ENCODE data around the gene RIMKLA. TPM values are rescaled to one million over a fixed set of nuclear protein-coding genes. Genes with fewer than 3 reads are reported as not detected.

The RIMKLA gene
- total and polyA plus RNA-seq, 10 of the 15 experiments (the other 5 are each of a cell fraction or from before 2014, with no cell fraction given) = 0.01 to 0.52 (median 0.08) TPM

DNA sequence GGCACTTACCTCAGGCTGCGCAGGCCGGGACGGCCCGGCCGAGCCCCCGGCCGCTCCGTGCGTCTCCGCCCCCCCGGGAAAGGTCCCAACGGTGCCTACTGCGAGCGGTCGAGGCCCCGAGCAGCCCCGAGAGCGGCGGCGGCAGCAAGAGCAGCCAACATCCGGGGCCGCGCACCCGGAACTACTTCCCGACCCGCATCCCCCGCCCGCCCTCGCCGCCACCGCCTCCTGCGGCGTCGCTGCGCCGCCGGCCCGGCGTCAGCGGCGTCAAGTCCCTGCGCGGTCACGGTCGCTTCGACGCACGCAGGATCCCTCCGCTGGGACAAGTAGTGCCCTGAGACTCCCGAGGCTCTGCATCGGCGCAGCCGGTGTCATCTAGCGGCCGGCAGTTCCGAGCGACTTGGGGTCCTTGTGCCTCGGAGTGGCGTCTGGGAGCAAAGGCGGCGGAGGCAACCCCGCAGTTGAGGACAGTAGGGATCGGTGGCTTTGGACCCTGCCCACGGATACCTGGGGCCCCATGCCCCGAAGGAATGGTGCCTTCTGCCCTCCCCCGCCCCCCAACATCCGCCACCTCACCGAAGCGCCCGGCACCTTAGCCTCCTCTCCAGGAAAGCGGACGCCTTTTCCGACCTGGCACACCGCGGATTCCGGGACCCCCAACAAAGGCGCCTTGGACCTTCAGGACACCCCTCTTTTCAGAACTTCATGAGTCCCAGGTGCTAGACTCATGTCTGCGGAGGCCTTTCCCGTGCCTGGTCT, 45.4 kb upstream of the RIMKLA start, which contains the start of gene FOXJ3 (continued):
- 0 out of 2 replicates have a peak, but pooled peaks have one; percentile 27 for TF ChIP-seq BCLAF1 (IDR thresholded peaks at IDR 0.05)
- no peak for TF ChIP-seq YBX1 (IDR thresholded peaks at IDR 0.05)
- peak; percentile 59 for TF ChIP-seq MEF2B (IDR thresholded peaks at IDR 0.05; ENCODE audit: partially characterized antibody, poor library complexity, severe bottlenecking)
- TF ChIP-seq HDGF (IDR thresholded peaks at IDR 0.05) = peak; percentile 77; the same call in 1 of the 2 replicates
- TF ChIP-seq ZNF622 (IDR thresholded peaks at IDR 0.05) = no peak
- TF ChIP-seq MAX (IDR thresholded peaks at IDR 0.05; ENCODE audit: low read depth, low read length) = peak; percentile 77
- TF ChIP-seq, protein P1, sequence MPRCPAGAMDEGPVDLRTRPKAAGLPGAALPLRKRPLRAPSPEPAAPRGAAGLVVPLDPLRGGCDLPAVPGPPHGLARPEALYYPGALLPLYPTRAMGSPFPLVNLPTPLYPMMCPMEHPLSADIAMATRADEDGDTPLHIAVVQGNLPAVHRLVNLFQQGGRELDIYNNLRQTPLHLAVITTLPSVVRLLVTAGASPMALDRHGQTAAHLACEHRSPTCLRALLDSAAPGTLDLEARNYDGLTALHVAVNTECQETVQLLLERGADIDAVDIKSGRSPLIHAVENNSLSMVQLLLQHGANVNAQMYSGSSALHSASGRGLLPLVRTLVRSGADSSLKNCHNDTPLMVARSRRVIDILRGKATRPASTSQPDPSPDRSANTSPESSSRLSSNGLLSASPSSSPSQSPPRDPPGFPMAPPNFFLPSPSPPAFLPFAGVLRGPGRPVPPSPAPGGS (IDR thresholded peaks at IDR 0.05; ENCODE audit: borderline replicate concordance, insufficient read depth, low read depth, low read length, poor library complexity, severe bottlenecking) = peak; percentile 38
- peak; percentile 94 for TF ChIP-seq POLR2AphosphoS5 (IDR thresholded peaks at IDR 0.05; ENCODE audit: low read length)
- TF ChIP-seq TARDBP (IDR thresholded peaks at IDR 0.05; ENCODE audit: borderline replicate concordance) = peak; percentile 97
- TF ChIP-seq RBBP5 (conservative IDR thresholded peaks at IDR 0.05) = no peak
- peak; percentile 54 for TF ChIP-seq SIX5 (IDR thresholded peaks at IDR 0.05; ENCODE audit: low read depth, low read length, severe bottlenecking)
- TF ChIP-seq RELB (IDR thresholded peaks at IDR 0.05; ENCODE audit: low read depth) = peak; percentile 54; the same call in 1 of the 2 replicates
- no peak for TF ChIP-seq NFYB (IDR thresholded peaks at IDR 0.05; ENCODE audit: insufficient read depth, low read depth, low read length)
- TF ChIP-seq, protein P2, sequence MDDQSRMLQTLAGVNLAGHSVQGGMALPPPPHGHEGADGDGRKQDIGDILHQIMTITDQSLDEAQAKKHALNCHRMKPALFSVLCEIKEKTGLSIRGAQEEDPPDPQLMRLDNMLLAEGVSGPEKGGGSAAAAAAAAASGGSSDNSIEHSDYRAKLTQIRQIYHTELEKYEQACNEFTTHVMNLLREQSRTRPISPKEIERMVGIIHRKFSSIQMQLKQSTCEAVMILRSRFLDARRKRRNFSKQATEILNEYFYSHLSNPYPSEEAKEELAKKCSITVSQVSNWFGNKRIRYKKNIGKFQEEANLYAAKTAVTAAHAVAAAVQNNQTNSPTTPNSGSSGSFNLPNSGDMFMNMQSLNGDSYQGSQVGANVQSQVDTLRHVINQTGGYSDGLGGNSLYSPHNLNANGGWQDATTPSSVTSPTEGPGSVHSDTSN (IDR thresholded peaks at IDR 0.05; ENCODE audit: insufficient replicate concordance, low read depth, low read length) = peak; percentile 91
- no peak for TF ChIP-seq HDAC6 (IDR thresholded peaks at IDR 0.05; ENCODE audit: unreplicated experiment)
- peak; percentile 95 for TF ChIP-seq POLR2A (IDR thresholded peaks at IDR 0.05; ENCODE audit: low read depth, low read length)

Measured in GM12878 (cell line).